ENCODE measurements around the gene ATXN7. TPM values are rescaled to one million over a fixed set of nuclear protein-coding genes. Genes with fewer than 3 reads are reported as not detected.

Gene ATXN7
- total and polyA plus RNA-seq, 2 of the 4 experiments (the other 2 are of a cell fraction): 8.6 to 13.6 TPM

- no peaks in the 10 kb centered on the region for H3K9me3 ChIP-seq (ENCODE audit: control insufficient read depth, insufficient read depth, low read length)
- WGBS, 2 experiments (ENCODE audit: extremely low coverage in 2 of 2, insufficient read length in 1 of 2): no CpG with 5 or more reads among the region's 2 CpGs
- no peak overlapping the region for H3K56ac ChIP-seq (ENCODE audit: extremely low read depth, insufficient read depth, low read length)
- no peak overlapping the region for H3K4me3 ChIP-seq (ENCODE audit: insufficient read depth, low read depth, low read length)
- no TSS peak for BruUV-seq (replicated peaks)
- no peak overlapping the region for H2AFZ ChIP-seq (replicated peaks; ENCODE audit: low read length, poor library complexity)
- H3K36me3 ChIP-seq (ENCODE audit: control insufficient read depth, insufficient read depth, low read length): peaks cover 13% of the 10 kb centered on the region
- dilution Hi-C loops (cut with HindIII; ENCODE audit: low sequenced_read_pairs, unreplicated experiment): no loop called here
- H3K9me1 ChIP-seq (ENCODE audit: insufficient read depth, low read length): peaks cover 28% of the 10 kb centered on the region
- H2BK20ac ChIP-seq (ENCODE audit: low read depth, low read length): no peak overlapping the region
- TF ChIP-seq RCOR1 (IDR thresholded peaks at IDR 0.05; ENCODE audit: insufficient replicate concordance, low read length) (no peak), NFE2L2 (IDR thresholded peaks at IDR 0.05; ENCODE audit: low read depth, low read length) (no peak), CEBPB (IDR thresholded peaks at IDR 0.05; ENCODE audit: low read depth, low read length) (no peak), RAD21 (IDR thresholded peaks at IDR 0.05; ENCODE audit: low read length) (no peak), MXI1 (IDR thresholded peaks at IDR 0.05; ENCODE audit: borderline replicate concordance, low read depth, low read length) (no peak), FOS (IDR thresholded peaks at IDR 0.05; ENCODE audit: low read depth, low read length) (no peak), POLR2A (IDR thresholded peaks at IDR 0.05; ENCODE audit: low read depth, low read length) (no peak), MAZ (IDR thresholded peaks at IDR 0.05; ENCODE audit: borderline replicate concordance, low read depth, low read length) (no peak), CHD1 (IDR thresholded peaks at IDR 0.05; ENCODE audit: low read depth, low read length) (no peak), RFX5 (IDR thresholded peaks at IDR 0.05; ENCODE audit: low read depth, low read length) (no peak), MAFK (IDR thresholded peaks at IDR 0.05; ENCODE audit: low read depth, low read length) (no peak), SMC3 (IDR thresholded peaks at IDR 0.05; ENCODE audit: low read depth, low read length) (no peak), BHLHE40 (IDR thresholded peaks at IDR 0.05; ENCODE audit: low read depth, low read length) (no peak)
- TF ChIP-seq, protein P1, sequence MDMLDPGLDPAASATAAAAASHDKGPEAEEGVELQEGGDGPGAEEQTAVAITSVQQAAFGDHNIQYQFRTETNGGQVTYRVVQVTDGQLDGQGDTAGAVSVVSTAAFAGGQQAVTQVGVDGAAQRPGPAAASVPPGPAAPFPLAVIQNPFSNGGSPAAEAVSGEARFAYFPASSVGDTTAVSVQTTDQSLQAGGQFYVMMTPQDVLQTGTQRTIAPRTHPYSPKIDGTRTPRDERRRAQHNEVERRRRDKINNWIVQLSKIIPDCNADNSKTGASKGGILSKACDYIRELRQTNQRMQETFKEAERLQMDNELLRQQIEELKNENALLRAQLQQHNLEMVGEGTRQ (IDR thresholded peaks at IDR 0.05; ENCODE audit: low read depth, low read length): no peak
- TF ChIP-seq, protein P2, sequence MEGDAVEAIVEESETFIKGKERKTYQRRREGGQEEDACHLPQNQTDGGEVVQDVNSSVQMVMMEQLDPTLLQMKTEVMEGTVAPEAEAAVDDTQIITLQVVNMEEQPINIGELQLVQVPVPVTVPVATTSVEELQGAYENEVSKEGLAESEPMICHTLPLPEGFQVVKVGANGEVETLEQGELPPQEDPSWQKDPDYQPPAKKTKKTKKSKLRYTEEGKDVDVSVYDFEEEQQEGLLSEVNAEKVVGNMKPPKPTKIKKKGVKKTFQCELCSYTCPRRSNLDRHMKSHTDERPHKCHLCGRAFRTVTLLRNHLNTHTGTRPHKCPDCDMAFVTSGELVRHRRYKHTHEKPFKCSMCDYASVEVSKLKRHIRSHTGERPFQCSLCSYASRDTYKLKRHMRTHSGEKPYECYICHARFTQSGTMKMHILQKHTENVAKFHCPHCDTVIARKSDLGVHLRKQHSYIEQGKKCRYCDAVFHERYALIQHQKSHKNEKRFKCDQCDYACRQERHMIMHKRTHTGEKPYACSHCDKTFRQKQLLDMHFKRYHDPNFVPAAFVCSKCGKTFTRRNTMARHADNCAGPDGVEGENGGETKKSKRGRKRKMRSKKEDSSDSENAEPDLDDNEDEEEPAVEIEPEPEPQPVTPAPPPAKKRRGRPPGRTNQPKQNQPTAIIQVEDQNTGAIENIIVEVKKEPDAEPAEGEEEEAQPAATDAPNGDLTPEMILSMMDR (conservative IDR thresholded peaks at IDR 0.05; ENCODE audit: low read depth, low read length): no peak
- TF ChIP-seq, protein P3, sequence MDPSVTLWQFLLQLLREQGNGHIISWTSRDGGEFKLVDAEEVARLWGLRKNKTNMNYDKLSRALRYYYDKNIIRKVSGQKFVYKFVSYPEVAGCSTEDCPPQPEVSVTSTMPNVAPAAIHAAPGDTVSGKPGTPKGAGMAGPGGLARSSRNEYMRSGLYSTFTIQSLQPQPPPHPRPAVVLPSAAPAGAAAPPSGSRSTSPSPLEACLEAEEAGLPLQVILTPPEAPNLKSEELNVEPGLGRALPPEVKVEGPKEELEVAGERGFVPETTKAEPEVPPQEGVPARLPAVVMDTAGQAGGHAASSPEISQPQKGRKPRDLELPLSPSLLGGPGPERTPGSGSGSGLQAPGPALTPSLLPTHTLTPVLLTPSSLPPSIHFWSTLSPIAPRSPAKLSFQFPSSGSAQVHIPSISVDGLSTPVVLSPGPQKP (IDR thresholded peaks at IDR 0.05; ENCODE audit: borderline replicate concordance, low read depth, low read length): no peak
- ChIA-PET POLR2A (ENCODE audit: unreplicated experiment) (no interaction called here), CTCF (interaction anchor here (1.6 kb wide), 1 partner anchor 10 kb away, joined by 5 read pairs; no protein-coding TSS in a partner anchor)
- H2AK9ac ChIP-seq (replicated peaks; ENCODE audit: low read depth, low read length, poor library complexity): no peak overlapping the region
- no peak overlapping the region for H2AK5ac ChIP-seq (ENCODE audit: low read depth, low read length)
- no peak overlapping the region for H4K8ac ChIP-seq (ENCODE audit: low read depth in 2 of 2, low read length in 2 of 2)
- H3K14ac ChIP-seq (replicated peaks; ENCODE audit: low read depth, low read length): no peak overlapping the region
- no peak overlapping the region for H2BK120ac ChIP-seq (ENCODE audit: low read depth, low read length)
- peaks cover 24% of the 10 kb centered on the region for H4K20me1 ChIP-seq (ENCODE audit: insufficient read depth, low read length)
- H2BK5ac ChIP-seq (ENCODE audit: low read depth, low read length, poor library complexity, severe bottlenecking): no peak overlapping the region
- H4K5ac ChIP-seq (ENCODE audit: low read depth, low read length): no peak overlapping the region
- in situ Hi-C loops (cut with MboI; ENCODE audit: low sequenced_read_pairs): no loop called here
- ATAC-seq (ENCODE audit: low read depth): no peak
- H3K27ac ChIP-seq (ENCODE audit: insufficient read depth, low read length): no peak overlapping the region
- H3K4ac ChIP-seq (ENCODE audit: low read depth, low read length): no peak overlapping the region
- intact Hi-C loops (cut with micrococcal nuclease): no loop called here
- no peak overlapping the region for H4K91ac ChIP-seq (ENCODE audit: insufficient read depth, low read depth, low read length)
- peaks cover 4% of the 10 kb centered on the region; the same call in 1 of the 2 replicates for H3K4me1 ChIP-seq (ENCODE audit: control insufficient read depth, insufficient read depth, low read length)
- no peak overlapping the region for H3K9ac ChIP-seq (ENCODE audit: low read depth, low read length)
- no peak overlapping the region for H3K4me2 ChIP-seq (ENCODE audit: low read depth, low read length)
- no peak overlapping the region for H2BK15ac ChIP-seq (ENCODE audit: low read depth, low read length)
- H3K27me3 ChIP-seq (ENCODE audit: control insufficient read depth, insufficient read depth, low read length): no peaks in the 10 kb centered on the region
- H3K79me1 ChIP-seq (ENCODE audit: low read depth in 1 of 2, low read length in 2 of 2): peaks cover 46 to 73% of the 10 kb centered on the region in 2 experiments
- H3K23ac ChIP-seq (ENCODE audit: low read depth, low read length): no peak overlapping the region
- no peak for DNase-seq
- no peak overlapping the region for H3K18ac ChIP-seq (ENCODE audit: low read depth, low read length)
Measured at GRCh38 chr3:63952248-63952594, 88.6 kb downstream of the ATXN7 start.
